SK-N-MC (cell line): ENCODE data around the gene LIN9.

Experiments used
- EZH2 ChIP-seq: fragments of 200-600 bp; sonication (generic); IDR thresholded peaks from one replicate; pipeline ENCODE4 v1.6.1; 2017; ENCODE audit warnings: antibody characterized with exemption
- POLR2AphosphoS5 ChIP-seq: IDR thresholded peaks from 2 replicates; pipeline ENCODE4 v1.6.1; 2012; ENCODE audit warnings: mild to moderate bottlenecking, low read depth, low read length, borderline replicate concordance

DNA sequence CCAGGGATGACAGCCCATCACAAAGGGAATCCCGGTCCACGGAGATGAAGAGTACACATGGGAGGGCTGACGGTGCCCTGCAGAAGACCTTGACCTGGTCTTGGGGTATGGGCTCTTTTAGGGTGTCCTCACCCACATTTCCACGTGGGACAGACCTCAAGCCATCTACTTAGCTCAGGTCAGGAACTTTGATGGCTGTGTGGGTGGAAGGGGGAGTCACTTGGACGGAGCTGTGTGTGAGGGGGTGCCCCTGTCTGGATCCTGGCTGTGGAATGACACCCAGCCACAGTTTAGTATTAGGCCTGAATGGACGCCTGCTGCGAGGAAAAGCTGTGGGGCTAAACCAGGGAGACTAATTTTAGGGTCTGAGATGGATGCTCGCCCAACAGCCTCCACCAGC, 96.4 kb downstream of the LIN9 start:
- TF ChIP-seq EZH2 (no peak), POLR2AphosphoS5 (no peak)
